Loucy (cell line): ENCODE measurements around the gene NFIL3.

Experiments
- CTCF ChIP-seq: fragments of 200-600 bp; sonication (generic); conservative IDR thresholded peaks from 2 replicates; pipeline ENCODE4 v1.5.1; 2014; ENCODE audit warnings: mild to moderate bottlenecking, antibody characterized with exemption, low read length
- EZH2phosphoT487 ChIP-seq: fragments of 200-600 bp; IDR thresholded peaks from 2 replicates; pipeline ENCODE4 v1.6.1; 2018; ENCODE audit warnings: antibody characterized with exemption, mild to moderate bottlenecking, moderate library complexity, borderline replicate concordance

DNA sequence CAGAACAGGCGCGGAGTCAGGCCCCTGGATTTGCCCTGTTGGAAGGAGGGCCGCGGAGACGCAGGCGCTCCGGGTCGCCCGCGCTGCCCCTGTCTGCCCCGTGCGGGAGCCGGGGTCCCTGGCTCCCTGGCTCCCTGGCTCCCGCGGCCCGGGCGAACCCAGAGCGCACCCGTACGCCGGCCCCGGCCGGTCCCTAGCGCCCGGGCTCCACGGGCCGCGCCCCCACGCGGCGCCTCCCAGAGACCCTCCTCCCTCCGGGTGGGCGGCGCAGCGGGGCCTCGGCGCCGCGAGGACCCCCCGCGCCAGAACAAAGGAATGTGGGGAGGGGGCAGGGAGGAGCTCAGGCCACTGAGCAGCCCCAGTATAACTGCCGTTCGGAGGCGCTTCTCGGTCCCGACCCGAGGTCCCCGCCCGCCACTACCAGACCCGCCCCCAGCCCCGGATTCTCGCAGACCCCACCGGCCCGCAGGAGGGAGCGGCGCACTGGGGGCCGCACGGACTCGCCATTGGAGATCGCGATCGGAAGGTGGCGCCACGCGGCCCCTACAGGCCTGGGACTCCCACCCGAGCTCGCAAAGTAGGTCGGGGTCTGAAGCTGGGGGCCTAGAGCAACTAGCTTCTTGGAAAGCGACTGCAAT is 2.4 kb downstream of the NFIL3 start:
- TF ChIP-seq CTCF (peak; percentile 45), EZH2phosphoT487 (no peak)
